H54 (cell line): ENCODE measurements around the gene AMOTL1.
"Not testable (repeated sequence)": the region's sequence is repeated elsewhere in the genome, so short reads cannot be mapped to it uniquely, and the experiment has no call there.

Experiments
- DNase-seq: peaks from one replicate; pipeline ENCODE4 v3.0.0; 2011; ENCODE audit warnings: low spot score, mixed read lengths; ENCODE audit not compliant: insufficient read length
- FAIRE-seq: peaks from 3 replicates; lab custom pipeline; 2011; peaks lifted over from hg19 to GRCh38; lab: Jason Lieb, UNC
- POLR2A ChIP-seq: IDR thresholded peaks from 2 replicates; pipeline ENCODE4 v1.6.1; 2011; ENCODE audit warnings: low read depth, mild to moderate bottlenecking, low read length

The AMOTL1 gene

GRCh38 chr11:94787801-94788200, 19.6 kb downstream of the AMOTL1 start:
- FAIRE-seq (no peak), DNase-seq (no peak)
- no peak for TF ChIP-seq POLR2A

GRCh38 chr11:94788396-94788795, 20.2 kb downstream of the AMOTL1 start:
- DNase-seq: no peak
- no peak for TF ChIP-seq POLR2A
- peak; percentile 30 for FAIRE-seq

GRCh38 chr11:94790197-94790596, 22.0 kb downstream of the AMOTL1 start:
- no peak for DNase-seq
- TF ChIP-seq POLR2A: no peak
- no peak for FAIRE-seq

GRCh38 chr11:94790661-94791180, 22.6 kb downstream of the AMOTL1 start:
- no peak for DNase-seq
- peak; percentile 90 for FAIRE-seq
- TF ChIP-seq POLR2A: no peak

- FAIRE-seq: no peak
- no peak for TF ChIP-seq POLR2A
These were observed 23.2 kb downstream of the AMOTL1 start for GRCh38 chr11:94791216-94791889.

GRCh38 chr11:94791942-94792341, 23.8 kb downstream of the AMOTL1 start:
- not testable (repeated sequence) for FAIRE-seq, DNase-seq

More at GRCh38 chr11:94791216-94791889, 23.2 kb downstream of the AMOTL1 start:
- no peak for DNase-seq

- no peak for TF ChIP-seq POLR2A
- FAIRE-seq (no peak), DNase-seq (no peak)
These were observed 24.3 kb downstream of the AMOTL1 start for GRCh38 chr11:94792451-94792850.

GRCh38 chr11:94793002-94793401, 24.8 kb downstream of the AMOTL1 start:
- FAIRE-seq: no peak
- DNase-seq: no peak
- TF ChIP-seq POLR2A: no peak

GRCh38 chr11:94793822-94794221, 25.7 kb downstream of the AMOTL1 start:
- no peak for TF ChIP-seq POLR2A
- FAIRE-seq: no peak
- no peak for DNase-seq

- FAIRE-seq (peak; percentile 91), DNase-seq (peak; percentile 50)
- no peak for TF ChIP-seq POLR2A
These were observed 26.4 kb downstream of the AMOTL1 start for GRCh38 chr11:94794287-94795168.

GRCh38 chr11:94795476-94796189, 27.5 kb downstream of the AMOTL1 start:
- no peak for TF ChIP-seq POLR2A
- FAIRE-seq: no peak
- no peak for DNase-seq

GRCh38 chr11:94796190-94796580, 28.0 kb downstream of the AMOTL1 start:
- no peak for DNase-seq
- no peak for TF ChIP-seq POLR2A
- no peak for FAIRE-seq

GRCh38 chr11:94796863-94797262, 28.7 kb downstream of the AMOTL1 start:
- FAIRE-seq: no peak
- no peak for DNase-seq
- TF ChIP-seq POLR2A: no peak

GRCh38 chr11:94799726-94800125, 31.6 kb downstream of the AMOTL1 start:
- FAIRE-seq (no peak), DNase-seq (no peak)
- no peak for TF ChIP-seq POLR2A
